BLaER1 treated with 17β-estradiol and CSF1 and Interleukin-3, amounts not matched to agents 10 nM and 100 nM (cell line): ENCODE measurements around the gene ERC2.

Experiments
- H3K27ac ChIP-seq, 11 experiments: shearing (Covaris generic); formaldehyde crosslinking; 2 replicates each; pipeline ENCODE4 v1.8.1; 2022
- H3K27me3 ChIP-seq, 11 experiments: shearing (Covaris generic); formaldehyde crosslinking; 2 replicates each; pipeline ENCODE4 v1.8.1; 2022
- H3K36me3 ChIP-seq, 11 experiments: shearing (Covaris generic); formaldehyde crosslinking; 2 replicates each; pipeline ENCODE4 v1.8.1; 2022
- H3K4me1 ChIP-seq, 10 experiments: shearing (Covaris generic); formaldehyde crosslinking; 2 replicates each; pipeline ENCODE4 v1.8.1; 2022
- H3K4me2 ChIP-seq, 11 experiments: shearing (Covaris generic); formaldehyde crosslinking; 2 replicates each; pipeline ENCODE4 v1.8.1; 2022
- H3K4me3 ChIP-seq, 10 experiments: shearing (Covaris generic); formaldehyde crosslinking; 2 replicates each; pipeline ENCODE4 v1.8.1; 2022
- H3K9ac ChIP-seq, 11 experiments: shearing (Covaris generic); formaldehyde crosslinking; 2 replicates each; pipeline ENCODE4 v1.8.1; 2022
- H3K9me3 ChIP-seq, 11 experiments: shearing (Covaris generic); formaldehyde crosslinking; replicated peaks in 1 of 11; 2 replicates each; pipeline ENCODE4 v1.8.1; 2022
- H4K20me1 ChIP-seq, 11 experiments: shearing (Covaris generic); formaldehyde crosslinking; 2 replicates each; pipeline ENCODE4 v1.8.1; 2022
- Cebpa-rat ChIP-seq, 11 experiments: shearing (Covaris generic); IDR thresholded peaks; 2 replicates each; pipeline ENCODE4 v1.8.1; 2022

Gene ERC2

DNA sequence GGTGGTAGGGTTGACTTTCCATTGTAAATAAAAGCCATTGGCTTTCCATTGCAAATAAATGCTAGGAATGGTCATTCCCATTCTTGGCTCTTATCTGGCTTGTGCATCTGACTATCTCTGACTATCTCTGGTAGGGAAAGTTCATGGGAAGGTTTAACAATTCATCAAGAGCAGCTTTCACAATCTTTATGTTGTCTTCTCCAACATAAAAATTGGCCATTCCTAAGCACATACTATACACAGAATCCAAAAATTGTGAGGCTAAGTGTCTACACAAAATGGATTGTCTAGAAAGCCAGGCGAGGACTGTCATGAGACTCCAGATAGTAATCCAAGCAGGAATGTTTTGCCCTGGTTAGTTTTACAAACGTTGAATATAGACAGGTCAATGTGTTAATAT lies 926.8 kb downstream of the ERC2 start:
- no peak overlapping the region for H3K27ac ChIP-seq
- no peak overlapping the region for H3K9ac ChIP-seq
- no peaks in the 10 kb centered on the region for H3K4me1 ChIP-seq
- H3K4me3 ChIP-seq: no peak overlapping the region
- no peaks in the 10 kb centered on the region for H3K27me3 ChIP-seq
- no peaks in the 10 kb centered on the region for H3K36me3 ChIP-seq
- no peak overlapping the region for H3K4me2 ChIP-seq
- TF ChIP-seq Cebpa-rat (IDR thresholded peaks at IDR 0.05): no peak
- H4K20me1 ChIP-seq: no peaks in the 10 kb centered on the region
- H3K9me3 ChIP-seq: no peaks in the 10 kb centered on the region

DNA sequence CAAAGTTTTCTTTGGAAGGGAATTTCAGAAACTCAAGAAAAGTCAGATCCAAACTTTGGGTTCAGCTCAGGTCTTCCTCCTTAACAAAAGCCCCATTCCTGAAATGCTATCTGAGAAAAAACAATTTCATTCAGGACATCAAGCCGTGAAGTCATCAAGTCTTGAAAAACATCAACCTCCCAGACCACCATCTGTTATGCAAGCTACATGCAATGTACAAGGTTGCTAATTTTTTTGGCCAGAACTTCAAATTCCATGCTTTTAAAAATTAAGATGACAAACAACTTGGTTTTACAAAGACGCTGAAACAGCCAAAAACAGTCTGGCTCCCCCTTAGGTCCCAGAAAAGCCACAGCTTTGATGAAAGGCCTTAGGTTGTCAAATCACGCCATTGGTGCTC lies 927.3 kb downstream of the ERC2 start:
- H3K4me3 ChIP-seq: no peak overlapping the region

GRCh38 chr3:55540579-55540978 lies 927.7 kb downstream of the ERC2 start:
- Histone ChIP-seq H3K9ac (no peak overlapping the region), H3K27me3 (no peaks in the 10 kb centered on the region), H3K4me2 (no peak overlapping the region), H3K4me1 (no peaks in the 10 kb centered on the region), H3K4me3 (no peak overlapping the region), H3K9me3 (no peaks in the 10 kb centered on the region), H3K27ac (no peak overlapping the region), H4K20me1 (no peaks in the 10 kb centered on the region), H3K36me3 (no peaks in the 10 kb centered on the region)
- TF ChIP-seq Cebpa-rat (IDR thresholded peaks at IDR 0.05): no peak

More for the DNA sequence above, 927.3 kb downstream of the ERC2 start:
- Histone ChIP-seq H4K20me1 (no peaks in the 10 kb centered on the region), H3K4me2 (no peak overlapping the region), H3K27ac (no peak overlapping the region), H3K36me3 (no peaks in the 10 kb centered on the region), H3K9ac (no peak overlapping the region), H3K27me3 (no peaks in the 10 kb centered on the region), H3K4me1 (no peaks in the 10 kb centered on the region), H3K9me3 (no peaks in the 10 kb centered on the region)
- TF ChIP-seq Cebpa-rat (IDR thresholded peaks at IDR 0.05): no peak

- Histone ChIP-seq H3K9me3 (no peaks in the 10 kb centered on the region), H3K36me3 (no peaks in the 10 kb centered on the region), H3K9ac (no peak overlapping the region), H4K20me1 (no peaks in the 10 kb centered on the region), H3K4me3 (no peak overlapping the region), H3K27ac (no peak overlapping the region), H3K4me1 (no peaks in the 10 kb centered on the region), H3K4me2 (no peak overlapping the region), H3K27me3 (no peaks in the 10 kb centered on the region)
- TF ChIP-seq Cebpa-rat (IDR thresholded peaks at IDR 0.05): no peak
These were observed 930.1 kb downstream of the ERC2 start for GRCh38 chr3:55538158-55538557.

- no peaks in the 10 kb centered on the region for H3K27me3 ChIP-seq
- no peak overlapping the region for H3K9ac ChIP-seq
- no peak overlapping the region for H3K27ac ChIP-seq
- TF ChIP-seq Cebpa-rat (IDR thresholded peaks at IDR 0.05): no peak
- H3K4me1 ChIP-seq: no peaks in the 10 kb centered on the region
- no peaks in the 10 kb centered on the region for H4K20me1 ChIP-seq
- no peak overlapping the region for H3K4me2 ChIP-seq
- no peaks in the 10 kb centered on the region for H3K9me3 ChIP-seq
- no peaks in the 10 kb centered on the region for H3K36me3 ChIP-seq
- no peak overlapping the region for H3K4me3 ChIP-seq
These were observed 930.7 kb downstream of the ERC2 start for GRCh38 chr3:55537563-55537962.

DNA sequence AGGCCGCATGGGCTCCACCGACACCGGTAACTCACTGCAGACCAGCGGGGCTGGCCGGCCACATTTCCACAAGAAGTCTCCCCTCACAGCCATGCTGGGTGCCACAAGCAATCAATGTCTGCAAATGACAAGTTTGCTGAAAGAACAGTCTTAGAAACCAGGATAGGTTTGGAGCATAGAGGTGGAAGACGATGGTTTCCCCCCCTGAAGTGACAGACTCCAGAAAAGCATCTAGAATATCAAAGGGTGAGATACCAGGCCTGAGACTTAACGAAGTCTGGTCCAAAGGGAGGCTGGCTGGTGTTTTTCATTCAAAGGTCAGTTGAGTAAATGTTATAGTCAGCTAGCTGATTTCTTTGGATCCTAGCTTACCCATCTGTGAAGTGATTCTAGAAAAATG lies 931.1 kb downstream of the ERC2 start:
- no peak for TF ChIP-seq Cebpa-rat (IDR thresholded peaks at IDR 0.05)
- H3K36me3 ChIP-seq: no peaks in the 10 kb centered on the region
- no peak overlapping the region for H3K9ac ChIP-seq
- H4K20me1 ChIP-seq: no peaks in the 10 kb centered on the region
- no peaks in the 10 kb centered on the region for H3K4me1 ChIP-seq
- no peaks in the 10 kb centered on the region for H3K27me3 ChIP-seq
- H3K4me2 ChIP-seq: no peak overlapping the region
- no peak overlapping the region for H3K4me3 ChIP-seq
- no peak overlapping the region for H3K27ac ChIP-seq
- no peaks in the 10 kb centered on the region for H3K9me3 ChIP-seq

- Histone ChIP-seq H3K9me3 (no peaks in the 10 kb centered on the region), H3K36me3 (no peaks in the 10 kb centered on the region), H3K9ac (no peak overlapping the region), H3K27ac (no peak overlapping the region), H3K4me2 (peak overlapping the region in 3 of 11 experiments; percentile 2 to 24 (median 5); a peak in 1 of 22 replicates), H3K27me3 (no peaks in the 10 kb centered on the region), H3K4me3 (no peak overlapping the region), H3K4me1 (no peaks in the 10 kb centered on the region), H4K20me1 (no peaks in the 10 kb centered on the region)
- TF ChIP-seq Cebpa-rat (IDR thresholded peaks at IDR 0.05): no peak
These were observed 933.4 kb downstream of the ERC2 start for GRCh38 chr3:55534876-55535275.

DNA sequence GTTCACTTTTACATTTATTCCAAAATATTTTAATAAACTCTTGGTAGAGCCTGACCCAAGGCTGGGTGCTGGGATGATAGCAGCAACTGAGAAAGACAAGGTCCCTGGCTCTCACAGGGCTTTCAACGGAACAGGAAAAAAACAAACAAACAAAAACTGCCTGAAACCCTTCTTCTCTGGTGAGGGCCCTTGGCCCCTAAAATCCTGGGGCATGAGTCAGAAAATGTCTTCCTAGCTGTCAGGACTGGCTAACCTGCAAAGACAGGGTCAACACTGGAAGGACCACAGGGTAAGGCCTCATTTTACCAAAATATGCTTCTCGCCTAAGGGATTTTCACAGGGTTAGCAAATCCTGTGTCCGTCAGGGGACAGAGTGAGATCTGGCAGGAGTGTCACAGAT lies 935.5 kb downstream of the ERC2 start:
- no peak for TF ChIP-seq Cebpa-rat (IDR thresholded peaks at IDR 0.05)

DNA sequence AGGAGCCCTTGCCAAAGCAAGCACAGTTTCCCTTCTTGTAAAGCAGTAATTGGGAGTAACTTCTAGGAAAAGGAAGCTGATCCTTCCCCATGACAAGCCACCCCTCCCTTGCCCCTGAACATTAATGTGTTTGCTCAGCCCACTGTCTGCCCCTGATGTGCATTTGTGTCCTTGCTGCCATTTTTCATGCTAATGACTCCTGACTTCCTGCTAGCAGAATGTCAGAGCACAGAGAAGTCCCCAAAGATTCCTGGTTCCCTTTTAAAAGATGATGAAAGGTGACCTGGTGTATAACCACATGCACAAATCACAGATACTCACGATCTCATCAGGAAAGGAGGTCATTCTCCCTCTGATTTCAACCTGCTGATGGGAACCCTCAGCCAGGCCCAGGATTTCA lies 936.9 kb downstream of the ERC2 start:
- no peaks in the 10 kb centered on the region for H3K27me3 ChIP-seq
- TF ChIP-seq Cebpa-rat (IDR thresholded peaks at IDR 0.05): no peak

More for the DNA sequence above, 935.5 kb downstream of the ERC2 start:
- H3K9ac ChIP-seq: no peak overlapping the region
- no peaks in the 10 kb centered on the region for H3K4me1 ChIP-seq
- no peaks in the 10 kb centered on the region for H3K27me3 ChIP-seq
- H3K27ac ChIP-seq: no peak overlapping the region
- H3K9me3 ChIP-seq: no peaks in the 10 kb centered on the region
- H3K4me2 ChIP-seq: no peak overlapping the region
- no peak overlapping the region for H3K4me3 ChIP-seq
- H4K20me1 ChIP-seq: no peaks in the 10 kb centered on the region
- H3K36me3 ChIP-seq: no peaks in the 10 kb centered on the region

DNA sequence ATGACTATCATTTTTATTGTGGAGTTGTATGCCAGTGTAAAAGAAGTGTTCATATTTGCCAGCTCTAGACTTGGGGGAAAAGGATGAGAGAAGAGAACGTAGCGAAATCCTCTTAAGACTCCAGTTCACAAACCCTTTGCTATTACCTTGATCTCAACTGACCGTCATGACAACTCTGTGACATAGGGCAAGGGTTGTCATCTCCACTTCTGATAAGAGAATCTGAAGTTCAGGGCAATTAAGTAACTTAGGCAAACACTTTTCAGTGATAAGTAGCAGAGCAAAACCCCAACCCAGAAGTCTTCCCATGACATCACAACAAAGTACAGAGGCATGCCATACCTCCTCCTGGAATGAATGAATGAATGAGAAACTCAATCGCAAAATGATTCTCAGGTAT lies 940.9 kb downstream of the ERC2 start:
- H3K27me3 ChIP-seq: no peaks in the 10 kb centered on the region

More for the DNA sequence above, 936.9 kb downstream of the ERC2 start:
- H3K36me3 ChIP-seq: no peaks in the 10 kb centered on the region
- H3K4me3 ChIP-seq: no peak overlapping the region
- H3K9ac ChIP-seq: no peak overlapping the region
- no peaks in the 10 kb centered on the region for H3K9me3 ChIP-seq
- no peaks in the 10 kb centered on the region for H3K4me1 ChIP-seq
- H4K20me1 ChIP-seq: no peaks in the 10 kb centered on the region
- no peak overlapping the region for H3K27ac ChIP-seq
- no peak overlapping the region for H3K4me2 ChIP-seq

More for the DNA sequence above, 940.9 kb downstream of the ERC2 start:
- Histone ChIP-seq H3K4me1 (peaks cover 2 to 22% (median 15%) of the 10 kb centered on the region in 10 experiments; a peak in 18 of 20 replicates), H3K36me3 (no peaks in the 10 kb centered on the region), H3K4me3 (no peak overlapping the region), H4K20me1 (no peaks in the 10 kb centered on the region; a peak in 1 of 22 replicates), H3K27ac (no peak overlapping the region), H3K9ac (no peak overlapping the region), H3K4me2 (no peak overlapping the region), H3K9me3 (no peaks in the 10 kb centered on the region)
- no peak for TF ChIP-seq Cebpa-rat (IDR thresholded peaks at IDR 0.05)
